HG03108 (cell line): ENCODE data around the gene USP32.

ENCODE experiments used
- ATAC-seq: cut with Tn5 transposase; IDR thresholded peaks from one replicate; pipeline ENCODE4 v1.9.1; 2021; ENCODE audit warnings: moderate library complexity; ENCODE audit not compliant: unreplicated experiment

USP32 gene

DNA sequence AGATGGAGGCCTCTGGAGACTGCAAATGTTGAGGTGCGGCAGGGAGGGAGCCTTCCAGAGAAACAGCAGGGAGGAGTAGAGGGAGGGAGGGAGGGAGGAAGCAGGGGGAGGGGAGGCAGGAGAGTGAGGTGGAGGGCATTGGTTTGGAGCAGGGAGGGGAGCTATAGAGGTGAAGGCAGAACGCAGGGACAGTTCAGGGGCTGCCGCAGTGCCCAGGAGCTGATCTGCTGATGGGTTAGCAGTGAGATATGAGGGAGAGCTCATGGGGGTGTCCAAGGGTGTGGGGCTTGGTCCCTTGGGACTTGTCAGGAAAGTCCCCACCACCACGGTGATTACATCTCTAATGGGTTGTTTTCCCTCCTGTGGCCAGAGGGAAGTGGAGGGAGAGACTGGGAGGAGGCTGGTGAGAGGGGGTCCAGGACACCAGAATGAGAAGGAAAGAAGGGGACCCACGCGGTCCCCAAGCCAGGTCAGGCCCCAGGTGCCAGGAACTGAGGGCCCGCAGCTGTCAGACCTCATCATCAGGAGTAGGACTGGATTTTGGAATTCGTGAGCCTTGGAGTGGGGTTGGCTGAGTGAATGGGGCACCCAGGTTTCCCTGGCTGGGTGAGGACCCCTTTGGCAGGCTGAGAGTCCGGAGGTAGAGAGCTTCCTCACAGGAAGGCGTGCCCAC lies 231.0 kb downstream of the USP32 start:
- no peak for ATAC-seq

GRCh38 chr17:60159479-60159866 lies 232.5 kb downstream of the USP32 start:
- no peak for ATAC-seq

- ATAC-seq = no peak
Measured at GRCh38 chr17:60158751-60159478, 233.0 kb downstream of the USP32 start.

GRCh38 chr17:60157487-60158040 lies 234.4 kb downstream of the USP32 start:
- ATAC-seq = no peak

- no peak for ATAC-seq
Measured at GRCh38 chr17:60156746-60157145, 235.2 kb downstream of the USP32 start.

GRCh38 chr17:60155815-60156214 lies 236.1 kb downstream of the USP32 start:
- ATAC-seq = no peak

GRCh38 chr17:60155427-60155814 lies 236.5 kb downstream of the USP32 start:
- ATAC-seq = no peak

DNA sequence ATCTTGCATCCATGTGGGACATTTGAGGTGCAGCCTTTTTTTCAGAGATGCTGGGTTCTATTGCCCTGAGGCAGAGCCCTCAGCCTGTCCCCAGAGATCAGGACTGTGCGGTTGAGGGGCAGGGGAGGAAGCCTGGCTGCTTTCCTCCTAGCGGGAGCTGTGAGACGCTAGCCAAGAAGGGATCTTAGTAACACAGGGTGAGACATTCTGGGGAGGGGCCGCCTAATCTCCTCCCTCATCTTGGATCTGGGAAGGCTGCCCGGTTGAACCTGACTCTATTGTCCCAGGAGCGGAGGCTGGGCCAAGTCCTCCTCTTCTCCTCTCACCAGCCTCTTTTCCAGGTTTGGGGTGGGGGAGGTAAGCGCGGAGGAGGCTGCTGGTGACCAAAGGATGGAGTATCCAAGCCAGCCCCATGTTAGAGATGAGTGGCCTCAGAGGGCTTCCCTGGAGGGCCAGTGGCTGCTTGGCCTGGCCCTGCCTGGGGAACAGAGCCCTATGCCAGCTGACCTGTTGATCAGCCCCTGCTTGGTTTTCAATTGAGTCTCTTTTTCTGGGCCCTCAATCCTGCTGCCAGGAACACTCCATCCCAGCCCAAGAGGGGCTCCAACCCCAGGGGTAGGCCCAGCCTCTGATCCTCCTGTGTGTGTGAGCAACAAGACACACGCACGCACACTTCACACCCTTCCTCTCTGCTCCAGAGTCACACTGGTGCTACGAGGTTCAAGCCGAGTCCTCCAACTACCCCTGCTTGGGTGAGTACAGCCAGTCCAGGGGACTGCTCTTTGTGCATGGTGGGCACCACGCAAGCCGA lies 237.1 kb downstream of the USP32 start:
- ATAC-seq = no peak

GRCh38 chr17:60153606-60154390 lies 238.1 kb downstream of the USP32 start:
- no peak for ATAC-seq

DNA sequence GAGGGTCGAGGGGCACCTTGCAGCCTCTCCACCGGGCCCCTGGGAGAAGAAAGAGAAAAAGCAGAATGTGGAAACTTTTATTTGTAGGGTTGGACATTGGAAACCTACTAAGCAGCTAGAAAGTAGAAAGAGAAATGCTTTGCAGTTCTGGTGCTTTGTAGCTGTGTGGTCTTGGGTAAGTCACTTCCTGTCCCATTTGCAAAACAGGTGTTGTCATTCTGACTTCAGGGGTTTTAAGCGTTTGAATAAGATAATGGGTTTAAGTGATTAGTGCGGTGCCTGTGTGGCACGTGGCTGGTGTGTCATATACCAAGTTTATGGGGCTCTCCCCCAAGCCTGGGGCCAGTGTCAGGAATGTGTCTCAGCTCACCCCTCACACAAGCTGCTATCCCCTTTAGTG lies 240.6 kb downstream of the USP32 start:
- no peak for ATAC-seq

GRCh38 chr17:60149691-60150582 lies 242.0 kb downstream of the USP32 start, which contains the start of gene CA4:
Gene CA4 (plus strand): TSS chr17:60149973. CDS start chr17:60150035, 62 bp downstream.
- no peak for ATAC-seq

GRCh38 chr17:60148373-60148772 lies 243.6 kb downstream of the USP32 start:
- ATAC-seq = no peak

- no peak for ATAC-seq
Measured at GRCh38 chr17:60147553-60148223, 244.2 kb downstream of the USP32 start.

DNA sequence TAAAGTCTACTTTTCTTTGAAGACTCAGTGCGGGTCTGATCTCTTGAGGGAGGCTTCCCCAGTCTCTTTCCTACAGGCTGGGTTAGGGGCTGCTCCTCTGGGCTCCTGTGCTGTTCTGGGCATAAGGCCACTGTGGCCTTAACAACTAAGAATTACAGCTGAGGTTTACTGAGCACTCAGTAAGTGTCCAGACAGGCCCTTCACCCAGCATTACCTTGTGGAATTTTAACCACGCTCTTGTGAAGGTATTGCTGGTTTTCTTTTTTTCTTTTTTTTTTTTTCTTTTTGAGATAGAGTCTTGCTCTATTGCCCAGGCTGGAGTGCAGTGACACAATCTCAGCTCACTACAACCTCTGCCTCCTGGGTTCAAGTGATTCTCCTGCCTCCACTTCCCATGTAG lies 245.7 kb downstream of the USP32 start:
- ATAC-seq = no peak

GRCh38 chr17:60145006-60145935 lies 246.7 kb downstream of the USP32 start:
- ATAC-seq = no peak

DNA sequence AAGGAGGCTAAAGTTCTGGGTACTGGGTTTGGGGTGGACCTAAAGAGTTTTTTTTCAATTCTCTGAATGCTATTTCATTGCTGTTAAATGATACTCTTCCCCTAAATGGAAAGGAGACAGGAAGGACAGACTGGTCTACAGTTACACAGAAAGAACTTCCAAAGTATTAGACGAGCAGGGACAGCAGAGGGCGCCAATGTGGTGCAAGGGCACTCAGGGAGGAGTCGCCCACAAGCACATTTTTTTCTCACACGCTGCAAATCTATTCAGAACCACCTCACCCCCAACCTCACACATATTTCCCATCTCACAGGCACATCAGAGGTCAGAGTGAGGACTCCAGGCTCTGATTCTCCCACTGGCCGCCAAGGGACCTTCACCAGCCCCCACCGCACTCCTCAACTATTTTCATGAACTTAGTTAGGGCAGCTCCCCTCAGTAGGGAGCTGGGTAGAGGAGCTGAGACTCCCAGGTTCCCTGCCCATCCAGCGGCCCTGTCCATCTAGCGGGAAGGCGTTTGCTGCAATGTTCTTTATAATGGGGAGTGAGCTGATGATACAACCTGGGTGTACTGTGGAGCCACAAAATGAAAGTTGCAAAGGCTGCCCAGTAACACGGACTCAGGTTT lies 248.9 kb downstream of the USP32 start:
- peak; percentile 64 for ATAC-seq
